DMS53 (cell line): Measurements from ENCODE around the gene PLA2G5.

Source experiments
- DNase-seq: peaks from one replicate; lab custom pipeline; 2025; lab: John Stamatoyannopoulos, UW

The PLA2G5 gene

DNA sequence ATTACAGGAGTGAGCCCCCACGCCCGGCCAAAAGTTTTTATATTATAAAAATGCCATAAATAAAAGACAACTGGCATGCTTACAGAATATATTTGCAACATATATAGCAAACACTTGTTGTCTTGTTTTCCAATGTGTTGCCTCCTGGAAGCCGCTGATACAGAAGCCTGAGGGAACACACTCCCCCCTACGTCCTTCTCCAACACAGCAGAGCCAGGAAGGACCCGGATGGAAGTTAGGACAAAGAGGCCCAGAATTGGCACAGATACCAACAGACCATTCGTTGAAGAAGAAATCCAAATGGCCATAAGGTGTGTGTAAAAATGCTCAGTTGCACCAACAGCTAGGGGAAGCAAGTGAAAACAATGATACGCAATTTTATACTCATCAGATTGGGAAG lies 1.3 kb upstream of the PLA2G5 start:
- DNase-seq = no peak

DNA sequence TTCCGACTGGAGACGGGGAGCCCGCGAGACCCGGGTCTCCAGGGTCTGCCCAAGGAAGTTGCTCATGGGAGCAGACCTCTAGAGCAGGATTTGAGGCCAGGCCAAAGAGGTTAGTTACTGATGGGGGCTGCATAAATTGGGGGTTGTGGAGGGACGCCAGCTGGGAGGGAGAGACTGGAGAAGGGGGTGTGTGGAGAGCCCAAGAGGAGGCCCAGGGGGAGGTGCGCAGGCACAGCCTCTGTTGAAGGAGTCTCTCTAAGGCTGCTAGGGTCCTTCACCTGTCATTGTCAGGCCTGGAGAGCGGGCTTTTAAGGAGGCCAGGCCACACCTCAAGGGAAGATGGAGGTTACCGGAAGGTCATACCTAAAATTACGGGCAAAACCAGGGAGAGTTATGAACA lies 363 bp downstream of the PLA2G5 start:
- DNase-seq = no peak

DNA sequence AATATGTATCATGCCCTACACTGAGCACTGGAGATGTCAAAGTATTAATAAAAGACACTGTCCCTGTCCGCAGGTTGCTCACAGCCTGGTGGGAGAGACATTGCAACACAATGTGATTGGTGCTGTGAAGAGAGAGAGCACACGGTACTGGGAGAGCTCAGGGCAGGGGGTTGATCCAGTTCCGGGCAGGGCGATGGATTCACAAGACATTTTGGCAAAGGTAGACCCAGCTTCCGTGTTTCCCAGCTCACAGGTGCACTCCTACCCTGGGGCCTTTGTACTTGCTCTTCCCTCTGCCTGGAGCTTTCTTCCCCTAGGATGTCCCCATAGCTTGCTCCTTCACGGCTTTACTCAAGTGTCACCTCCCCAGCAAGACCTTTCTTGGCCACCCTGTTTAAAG lies 1.4 kb downstream of the PLA2G5 start:
- no peak for DNase-seq

DNA sequence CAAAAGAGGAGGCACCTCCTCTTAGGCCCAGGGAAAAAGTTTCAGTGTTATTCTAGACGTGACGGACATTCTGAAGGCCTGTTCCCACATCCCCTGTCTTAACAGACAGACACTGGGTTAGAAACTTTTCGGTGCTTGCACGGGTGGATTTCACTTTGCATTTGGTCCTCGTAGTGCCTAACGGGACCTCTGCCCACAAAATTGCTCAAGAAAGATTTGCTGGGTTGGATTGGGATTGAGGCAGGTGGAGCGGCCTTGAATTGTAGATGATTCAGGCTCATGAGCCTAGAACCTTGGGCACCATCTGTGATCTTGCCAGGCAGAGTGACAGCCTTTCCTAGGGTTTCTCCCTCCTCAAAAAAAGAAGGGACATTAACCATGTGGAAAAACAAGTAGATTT lies 2.8 kb downstream of the PLA2G5 start:
- no peak for DNase-seq

DNA sequence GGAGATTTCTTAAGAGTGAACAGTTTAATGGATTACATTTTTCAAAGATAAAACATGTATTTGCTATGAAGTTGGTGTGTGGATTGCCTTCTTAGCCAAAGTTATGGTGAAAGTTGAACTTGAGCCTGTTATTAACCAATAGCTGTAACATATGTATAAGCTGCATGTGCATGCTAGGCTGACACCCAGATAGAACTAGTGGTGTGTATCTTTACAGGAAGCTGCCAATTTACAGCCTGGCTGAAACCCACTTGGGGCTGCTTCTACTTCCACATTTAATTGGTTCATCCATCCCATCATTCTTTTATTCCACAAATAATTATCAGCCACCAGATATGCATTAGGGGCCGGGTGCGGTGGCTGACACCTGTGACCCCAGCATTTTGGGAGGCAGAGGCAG lies 3.3 kb downstream of the PLA2G5 start:
- no peak for DNase-seq

DNA sequence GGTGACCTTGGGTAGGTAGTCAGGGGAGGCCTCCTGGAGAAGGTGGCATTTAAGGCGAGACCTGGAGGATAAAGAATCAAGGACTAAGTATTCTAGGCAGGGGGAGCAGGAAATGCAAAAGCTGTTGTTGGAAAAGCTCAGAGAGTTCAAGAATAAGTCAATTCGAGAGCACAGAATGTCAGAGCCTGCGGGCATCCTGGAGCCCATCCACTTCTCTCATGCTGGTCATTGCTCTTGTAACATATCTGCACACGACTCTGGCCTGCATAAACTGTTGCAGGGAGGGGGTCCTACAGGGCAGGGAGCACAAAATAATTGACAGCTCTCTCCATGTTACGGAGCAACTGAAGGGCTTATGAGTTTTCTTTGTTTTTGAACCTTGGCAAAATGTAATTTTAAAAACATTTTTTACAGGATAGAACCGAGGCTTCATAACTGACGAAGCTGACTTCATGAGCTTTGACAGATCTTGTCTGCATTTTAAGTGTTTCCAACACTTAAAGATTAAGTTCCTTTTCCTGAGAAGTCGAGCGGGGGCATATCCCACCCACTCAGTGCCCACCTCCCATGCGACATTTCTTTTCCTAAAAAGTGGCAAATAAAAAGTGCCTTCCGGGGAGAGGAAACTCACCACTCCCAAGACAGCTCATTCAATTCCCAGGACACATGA lies 4.2 kb downstream of the PLA2G5 start:
- no peak for DNase-seq

DNA sequence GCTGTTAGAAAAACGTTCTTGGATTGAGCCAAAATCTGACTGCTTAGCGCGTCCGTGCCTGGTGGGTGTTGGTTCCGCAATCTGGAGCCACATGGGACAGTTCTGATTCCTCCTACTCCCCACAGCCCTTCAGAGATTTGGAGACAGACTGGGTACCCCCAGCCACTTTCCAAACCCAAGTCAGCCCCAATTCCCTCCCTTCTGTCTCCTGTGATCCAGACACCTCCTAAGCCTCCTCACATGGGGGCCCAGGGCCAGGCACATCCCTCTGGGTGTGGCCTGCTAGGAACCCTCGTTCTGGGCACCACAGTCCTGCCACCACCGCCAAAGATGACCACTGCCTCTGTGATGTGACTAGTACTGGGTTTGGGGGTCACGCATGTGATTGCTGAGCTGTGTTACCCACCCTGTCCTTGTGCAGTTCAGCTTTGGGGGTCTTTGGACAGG lies 4.8 kb downstream of the PLA2G5 start:
- DNase-seq = no peak

DNA sequence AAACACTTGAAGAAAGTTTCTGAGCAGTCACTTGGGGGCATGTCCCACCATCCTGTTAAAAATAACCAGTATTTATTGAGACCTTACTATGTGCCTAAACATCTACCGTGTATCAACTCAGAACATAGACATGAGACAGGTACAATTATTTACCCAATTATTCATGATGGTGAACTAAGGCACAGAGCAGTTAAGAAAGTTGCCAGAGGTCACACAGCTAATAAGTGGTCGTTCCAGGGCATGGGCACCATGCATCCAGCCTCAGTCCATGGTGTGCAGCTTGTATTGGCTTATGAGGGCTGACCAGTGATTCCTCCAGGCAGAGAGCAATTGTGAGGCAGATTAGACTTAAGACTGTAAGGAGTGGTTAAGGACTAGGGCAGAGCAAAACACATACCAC lies 5.4 kb downstream of the PLA2G5 start:
- DNase-seq = no peak

DNA sequence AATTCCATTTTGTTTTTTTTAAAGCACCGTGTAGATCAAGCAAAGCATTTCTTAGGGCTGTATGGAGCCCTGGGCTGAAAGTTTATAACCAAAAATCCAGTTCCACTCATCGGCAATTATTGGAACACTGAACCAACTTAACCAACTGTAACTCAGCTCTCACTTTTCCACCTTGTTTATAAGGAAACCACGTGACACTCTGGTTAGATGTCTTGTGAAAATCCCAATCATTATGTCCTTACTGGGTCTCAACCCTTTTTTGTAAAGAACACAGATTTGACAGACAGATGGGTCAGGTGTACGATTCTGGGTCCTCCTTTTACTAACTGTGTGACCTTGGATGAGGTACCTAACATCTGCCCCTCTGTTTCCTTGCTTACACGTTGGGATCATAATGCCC lies 6.2 kb downstream of the PLA2G5 start:
- DNase-seq = no peak

DNA sequence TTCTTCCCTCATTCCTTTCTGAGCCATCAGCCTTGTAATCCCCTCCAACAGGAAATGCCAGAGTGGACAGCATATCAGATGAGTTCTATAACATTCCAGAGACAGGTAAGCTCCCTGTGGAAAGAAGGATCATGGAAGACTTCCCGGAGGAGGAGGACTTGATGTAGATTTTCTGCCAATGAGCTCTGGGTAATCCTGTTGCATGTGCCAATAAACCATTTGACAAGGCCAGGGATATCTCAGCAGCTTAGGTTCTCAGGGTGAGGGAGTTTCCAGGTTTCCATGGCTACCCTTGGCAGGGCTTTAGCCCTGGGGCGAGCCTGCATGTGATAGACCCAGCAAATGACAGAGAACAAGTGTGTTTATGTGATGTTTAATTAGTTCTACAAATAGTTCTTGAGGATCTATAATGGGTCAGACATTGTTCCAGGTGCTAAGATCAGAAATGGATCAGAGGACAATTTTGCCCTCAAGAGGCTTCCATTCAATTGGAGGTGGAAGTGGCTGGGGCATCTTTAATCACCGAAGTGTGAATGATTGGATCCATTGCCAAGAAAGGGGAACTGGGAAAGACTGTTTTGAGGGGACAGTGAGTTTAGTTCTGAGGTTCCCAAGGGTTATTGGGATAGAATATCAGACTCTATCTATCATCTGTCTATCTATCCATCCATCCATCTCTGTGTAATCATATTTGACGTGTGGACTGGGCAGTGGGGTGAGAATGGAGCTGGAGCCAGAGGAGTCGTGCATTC lies 6.9 kb downstream of the PLA2G5 start:
- DNase-seq = peak; percentile 32

DNA sequence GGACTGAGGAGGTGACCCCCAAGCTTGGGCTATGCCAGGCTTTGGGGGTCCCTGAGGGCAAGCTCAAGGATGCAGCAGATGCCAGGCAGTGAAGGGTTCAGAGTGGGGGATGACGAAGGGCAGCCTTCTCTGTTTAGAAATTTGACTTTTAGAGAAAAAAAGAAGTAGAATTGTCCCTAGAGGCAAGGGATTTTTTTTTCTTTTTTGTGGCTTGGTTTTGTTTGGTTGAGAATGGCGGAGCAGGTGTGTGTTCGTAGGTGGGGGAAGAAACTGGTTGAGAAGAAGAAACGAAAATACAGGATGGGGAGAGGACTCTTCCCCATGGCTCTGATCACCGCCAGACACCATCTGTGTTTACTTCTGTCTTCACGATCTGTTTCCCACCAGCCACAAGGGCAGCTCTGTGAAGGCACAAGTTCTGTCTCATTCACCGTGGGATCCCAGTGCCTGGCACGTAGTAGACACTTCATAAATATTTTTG lies 8.2 kb downstream of the PLA2G5 start:
- peak; percentile 14 for DNase-seq

DNA sequence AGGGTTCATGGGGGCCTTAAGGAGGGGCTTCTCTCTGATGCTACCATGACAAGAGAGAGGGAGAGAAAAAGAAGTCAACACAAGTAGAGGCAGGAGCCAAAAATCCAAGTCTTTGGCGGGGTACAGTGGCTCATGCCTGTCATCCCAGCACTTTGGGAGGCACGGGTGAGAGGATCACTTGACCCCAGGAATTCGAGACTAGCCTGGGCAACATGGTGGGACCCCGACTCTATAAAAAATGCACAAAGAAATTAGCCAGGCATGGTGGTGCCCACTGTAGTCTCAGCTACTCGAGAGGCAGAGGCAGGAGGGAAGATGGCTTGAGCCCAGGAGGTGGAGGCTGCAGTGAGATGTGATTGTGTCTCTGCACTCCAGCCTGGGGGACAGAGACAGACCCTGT lies 8.7 kb downstream of the PLA2G5 start:
- no peak for DNase-seq

DNA sequence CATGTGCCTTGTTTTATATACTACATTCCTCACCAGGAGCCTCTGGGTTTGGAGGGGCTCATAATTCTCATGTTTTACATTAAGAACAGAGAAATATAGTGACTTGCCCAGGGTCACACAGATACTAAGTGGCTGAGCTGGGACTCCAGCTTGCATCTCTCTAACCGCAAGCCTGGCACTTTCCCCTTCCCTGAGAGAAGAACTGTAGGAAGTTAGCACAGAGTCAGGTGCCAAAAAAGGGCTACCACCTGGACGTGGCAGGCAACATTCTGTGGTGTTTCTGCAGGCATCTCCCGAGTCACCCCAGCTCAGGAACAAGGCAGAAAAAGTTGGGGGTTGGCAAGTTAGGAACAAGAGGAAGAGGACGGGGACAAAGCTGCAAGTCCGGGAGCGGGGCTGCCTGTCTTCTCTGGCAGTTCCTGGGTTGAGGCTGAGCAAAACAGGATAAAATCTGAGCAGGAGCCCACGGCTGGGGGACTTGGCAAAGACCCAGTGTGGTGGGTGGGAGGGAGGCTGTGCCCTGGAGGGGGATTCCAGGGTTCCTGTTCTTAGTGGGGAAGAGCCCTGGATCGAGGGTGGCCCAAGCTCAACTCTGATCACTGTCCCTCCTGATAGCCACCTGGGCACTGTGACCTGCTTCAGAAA lies 9.8 kb downstream of the PLA2G5 start:
- DNase-seq = no peak

DNA sequence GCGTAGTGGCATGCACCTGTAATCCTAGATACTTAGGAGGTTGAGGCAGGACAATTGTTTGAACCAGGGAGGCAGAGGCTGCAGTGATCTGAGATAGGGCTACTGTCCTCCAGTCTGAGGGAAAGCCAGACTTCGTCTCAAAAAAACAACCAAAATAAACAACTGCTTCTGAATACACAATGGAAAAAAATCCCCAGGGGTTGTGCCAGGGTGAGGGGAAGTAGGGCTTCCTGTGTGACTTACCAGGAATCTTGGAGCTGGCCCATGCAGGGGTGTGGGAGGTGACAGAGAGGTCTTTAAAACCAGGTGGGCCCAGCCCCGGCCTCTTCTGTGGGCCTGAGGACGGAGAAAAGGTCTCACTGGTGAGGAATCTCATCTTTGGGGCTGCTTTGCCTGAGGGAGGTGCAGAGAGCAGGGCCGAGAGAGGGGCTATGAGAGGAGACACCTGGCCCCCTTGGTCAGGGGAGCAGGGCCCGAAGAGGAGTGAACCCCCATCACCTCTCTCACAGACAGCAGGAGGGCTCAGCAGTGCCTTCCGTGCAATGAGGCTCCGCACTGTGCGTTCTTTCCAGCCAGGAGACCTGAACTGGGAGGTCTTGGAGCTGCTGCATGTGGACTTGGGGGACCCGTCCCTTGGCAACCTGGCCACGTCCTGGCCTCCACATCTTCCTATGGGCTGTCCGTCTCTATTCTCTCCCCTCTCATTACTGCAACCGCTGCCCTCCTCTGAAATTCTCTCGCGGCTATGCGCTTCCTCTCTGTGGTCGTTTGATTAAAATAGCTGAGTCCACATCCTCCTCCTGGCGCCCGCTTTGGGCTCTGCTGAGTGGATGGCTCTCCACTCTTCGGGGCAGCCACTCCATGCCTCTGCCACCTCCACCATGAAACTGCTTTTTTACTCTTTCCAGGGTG lies 10.7 kb downstream of the PLA2G5 start:
- no peak for DNase-seq

DNA sequence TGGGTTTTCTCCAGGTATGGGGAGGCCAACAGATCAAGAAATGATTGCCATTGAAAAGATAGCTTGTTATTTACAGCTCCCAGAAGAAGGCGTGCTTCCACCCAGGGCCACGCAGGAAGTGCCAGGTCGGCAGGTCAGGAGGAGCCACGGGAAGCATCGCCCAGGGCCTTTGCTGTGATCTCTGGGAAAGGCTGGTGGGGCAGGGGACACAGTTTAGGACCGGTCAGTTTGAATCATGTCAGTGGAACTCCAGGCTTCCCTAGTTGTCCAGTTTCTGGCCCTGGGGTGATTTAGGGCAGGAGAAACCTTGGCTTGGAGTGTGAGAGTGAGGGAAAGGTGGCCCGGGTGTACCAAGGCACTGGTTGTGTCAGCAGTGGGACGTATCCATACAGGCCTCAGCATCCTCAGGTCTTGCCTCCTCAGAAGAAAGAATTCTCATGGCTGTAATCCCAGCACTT lies 11.4 kb downstream of the PLA2G5 start:
- no peak for DNase-seq

DNA sequence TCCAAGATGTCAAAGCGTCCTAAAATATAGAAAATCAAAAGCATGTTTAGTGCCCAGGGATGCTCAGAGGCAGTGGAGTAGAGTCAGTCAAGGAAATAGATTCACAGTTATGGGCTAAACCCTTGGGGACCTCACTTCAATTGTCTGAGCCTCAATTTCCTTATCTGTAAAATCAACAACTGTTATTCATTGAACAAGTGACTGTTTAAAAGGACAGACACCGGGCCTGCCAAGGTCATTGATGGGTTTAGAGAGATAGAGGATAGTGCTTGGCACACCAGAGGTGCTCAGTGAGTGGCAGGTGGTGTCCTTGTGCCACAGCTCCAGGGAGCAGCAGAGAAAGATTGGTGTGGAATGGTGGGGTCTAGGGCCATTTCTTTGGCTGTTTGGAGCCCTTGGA lies 12.8 kb downstream of the PLA2G5 start:
- DNase-seq = no peak

DNA sequence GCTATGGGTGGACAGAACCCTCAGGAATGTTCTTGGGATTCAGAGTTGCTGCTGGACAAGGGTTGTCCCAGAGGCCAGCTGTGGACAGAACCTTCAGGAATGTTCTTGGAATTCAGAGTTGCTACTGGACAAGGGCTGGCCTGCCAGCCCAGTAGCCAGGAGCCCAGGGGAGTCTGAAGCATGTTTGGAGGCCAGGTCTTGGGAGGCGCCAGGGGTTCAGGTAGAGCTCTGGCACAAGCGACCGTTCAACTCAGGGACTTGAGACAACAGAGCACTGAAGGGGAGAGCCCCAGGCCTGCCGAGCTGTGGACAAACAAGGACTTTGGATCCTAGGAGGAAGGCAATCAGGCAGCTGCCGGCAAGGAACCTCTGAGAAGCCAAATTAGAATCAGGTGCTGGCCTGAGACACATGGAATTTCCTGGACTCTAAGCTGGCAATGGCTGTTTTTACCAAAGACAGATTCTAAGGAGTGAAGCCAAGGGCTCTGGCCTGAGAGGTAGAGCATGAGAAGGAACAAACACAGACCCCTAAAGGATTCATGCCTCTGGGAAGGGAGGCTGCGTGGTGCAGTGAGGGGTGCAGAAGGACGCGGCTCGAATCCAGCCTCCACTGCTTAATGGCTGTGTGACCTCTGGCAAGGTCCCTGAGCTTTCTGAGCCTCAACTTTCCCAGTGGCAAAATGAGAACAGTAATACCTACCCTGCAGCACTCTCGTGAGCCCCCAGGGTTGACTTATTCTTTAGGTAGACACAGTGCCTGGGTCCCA lies 13.4 kb downstream of the PLA2G5 start:
- no peak for DNase-seq

DNA sequence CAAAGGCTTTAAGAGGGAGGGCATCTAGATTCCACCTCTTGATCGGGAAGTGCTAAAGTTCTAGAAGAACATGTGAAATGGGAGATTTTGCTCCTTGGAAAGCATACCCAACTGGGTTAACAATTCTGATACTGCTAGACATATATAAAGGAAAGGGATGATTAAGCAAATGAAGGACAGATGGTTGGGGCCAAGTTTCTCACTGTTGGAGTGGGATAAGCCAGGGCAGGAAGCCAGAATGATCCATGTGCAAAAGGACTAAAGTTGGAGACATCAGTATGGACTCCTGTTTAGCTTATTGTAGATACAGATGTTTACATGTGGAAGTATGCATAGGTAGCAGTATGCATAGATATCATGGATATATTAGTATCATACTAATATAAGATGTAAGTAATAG lies 16.8 kb downstream of the PLA2G5 start:
- DNase-seq = no peak

DNA sequence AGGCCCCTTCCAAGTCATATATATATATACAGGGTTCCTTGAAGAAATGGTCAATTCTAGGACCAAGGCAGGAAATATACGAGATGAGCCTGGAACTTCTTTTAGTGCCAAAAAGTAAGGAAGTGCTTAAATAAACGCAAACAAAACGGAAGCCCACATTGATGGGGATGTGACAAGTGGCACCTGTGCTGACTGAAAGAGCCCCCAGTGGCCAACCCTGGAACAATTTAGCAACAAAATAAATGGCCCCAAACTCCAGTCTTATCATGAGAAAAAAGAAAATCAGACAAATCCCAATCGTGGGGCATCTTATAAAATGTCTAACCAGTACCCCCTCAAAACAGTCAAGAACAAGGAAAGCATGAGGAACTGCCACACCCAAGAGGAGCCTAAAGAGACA lies 17.7 kb downstream of the PLA2G5 start:
- DNase-seq = no peak

DNA sequence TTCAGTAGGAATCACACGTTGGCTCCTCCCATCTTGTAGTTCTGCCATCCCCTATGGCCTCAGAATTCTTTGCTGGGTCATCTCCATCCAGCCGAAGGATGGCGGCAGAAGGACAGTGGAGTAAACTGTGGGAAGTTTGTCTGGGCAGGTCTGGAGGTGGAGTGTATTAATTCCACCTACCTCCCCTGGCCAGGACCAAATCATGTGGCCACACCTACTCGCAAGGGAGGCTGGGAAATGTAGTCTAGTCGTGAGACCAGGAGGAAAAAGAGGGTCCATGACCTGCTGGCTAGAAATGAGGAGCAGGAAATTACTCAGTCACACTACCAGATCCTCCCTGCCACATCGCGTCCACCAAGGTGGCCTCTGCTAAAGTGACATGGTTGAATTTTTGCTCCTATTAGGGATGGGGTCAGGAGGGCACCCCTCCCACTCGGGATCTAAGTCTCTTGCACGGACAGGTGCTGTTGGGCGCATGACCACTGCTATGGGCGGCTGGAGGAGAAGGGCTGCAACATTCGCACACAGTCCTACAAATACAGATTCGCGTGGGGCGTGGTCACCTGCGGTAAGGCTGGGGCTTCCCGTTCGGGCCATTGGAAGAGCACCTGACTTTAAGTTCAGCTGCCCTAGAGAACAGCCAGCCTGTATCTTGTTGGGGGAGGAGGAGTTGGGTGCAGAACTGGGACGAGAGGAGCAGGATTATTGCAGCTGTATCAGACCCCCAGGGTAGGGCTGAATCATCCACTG lies 19.5 kb downstream of the PLA2G5 start:
- peak; percentile 21 for DNase-seq

DNA sequence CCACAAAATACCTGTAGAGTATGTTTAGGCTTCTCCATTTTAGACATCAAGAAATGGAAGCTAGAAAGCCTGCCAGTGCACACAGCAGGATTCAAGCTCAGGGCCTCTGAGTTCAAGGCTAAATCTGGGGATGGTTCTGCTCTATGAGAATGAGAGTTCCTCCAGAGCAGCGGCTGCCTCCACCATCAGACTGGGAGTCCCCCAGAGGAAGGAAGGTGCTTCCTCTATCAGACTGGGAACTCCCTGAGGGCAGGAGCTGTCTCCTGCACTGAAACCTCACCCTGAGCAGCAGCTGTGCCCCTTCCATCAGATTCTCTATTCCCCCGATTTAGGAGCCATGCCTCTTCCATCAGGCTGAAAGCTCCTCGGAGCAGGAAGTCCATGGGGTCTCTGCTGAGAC lies 20.1 kb downstream of the PLA2G5 start:
- DNase-seq = no peak
